Left forelimb (tissue), 1 donor: ENCODE measurements around the gene UROC1.

Source experiments
- DNase-seq: peaks from one replicate; pipeline ENCODE4 v3.0.0-alpha.2; 2018; ENCODE audit warnings: low spot score

Gene UROC1

DNA sequence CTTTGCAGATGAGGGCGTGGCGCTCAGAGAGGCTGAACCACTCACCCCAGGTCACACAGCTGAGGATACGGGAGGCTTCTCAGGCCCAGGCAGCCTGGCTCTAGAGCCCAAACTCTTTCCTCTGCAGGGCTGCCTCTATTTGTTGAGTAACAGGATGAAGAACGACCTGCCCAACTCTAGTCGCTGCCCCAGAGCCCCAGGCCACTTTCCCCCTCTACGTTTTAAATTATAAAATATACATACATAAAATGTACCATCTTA is 22.7 kb downstream of the UROC1 start:
- DNase-seq: no peak

DNA sequence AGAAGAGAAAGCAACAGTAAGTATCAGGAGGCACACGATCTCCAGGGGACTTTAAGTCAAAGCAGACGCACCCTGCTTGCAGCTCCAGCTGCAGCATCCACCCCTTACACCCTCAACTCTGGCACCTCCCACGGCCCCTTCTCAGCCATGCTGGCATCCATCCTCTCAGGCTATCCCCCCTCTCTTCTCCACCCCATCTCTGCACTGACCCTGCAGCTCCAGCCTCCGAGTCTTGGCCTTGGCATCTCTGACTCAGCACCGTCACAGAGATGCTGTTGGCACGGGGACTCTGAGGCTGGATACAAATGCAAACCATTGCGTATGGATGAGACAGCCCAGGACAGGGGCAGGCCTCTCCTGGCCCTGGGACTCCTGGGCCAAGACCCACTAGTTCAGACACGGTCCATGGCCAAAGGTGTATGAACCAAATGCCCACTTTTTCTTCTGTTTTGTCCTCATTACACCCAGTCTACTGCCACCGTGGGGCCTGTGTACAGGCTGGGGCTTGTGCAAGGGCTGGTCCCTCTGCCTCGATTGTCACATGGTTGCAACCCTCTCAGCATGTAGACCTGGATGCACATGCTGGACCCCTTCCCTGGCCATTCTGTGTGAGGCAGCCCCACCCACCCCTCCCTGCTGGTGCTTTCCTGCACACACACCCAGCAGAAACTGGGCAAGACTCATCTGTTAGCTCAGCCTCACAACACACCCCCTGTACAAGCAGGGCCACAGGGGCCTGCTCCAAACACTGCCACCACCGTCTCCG is 23.2 kb downstream of the UROC1 start:
- no peak for DNase-seq

DNA sequence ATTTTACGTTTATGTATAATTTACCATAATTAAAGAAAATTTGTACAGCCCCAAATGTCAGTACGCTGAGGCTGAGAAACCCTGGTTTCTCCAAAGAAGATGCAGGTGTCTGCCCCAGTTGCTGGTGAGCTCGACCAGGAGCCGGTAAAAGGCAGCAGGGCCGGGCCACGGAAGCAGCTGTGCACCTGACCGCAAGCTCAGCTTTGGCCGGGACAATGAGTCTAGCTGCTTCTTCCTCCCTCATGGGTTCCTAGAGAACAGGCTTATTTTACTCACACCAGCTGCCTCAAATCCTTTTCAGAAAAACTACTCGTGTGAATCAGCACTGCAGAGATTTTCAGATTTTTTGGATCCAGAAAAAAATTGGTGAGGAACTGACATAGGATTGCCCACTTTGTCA is 23.8 kb downstream of the UROC1 start:
- no peak for DNase-seq

DNA sequence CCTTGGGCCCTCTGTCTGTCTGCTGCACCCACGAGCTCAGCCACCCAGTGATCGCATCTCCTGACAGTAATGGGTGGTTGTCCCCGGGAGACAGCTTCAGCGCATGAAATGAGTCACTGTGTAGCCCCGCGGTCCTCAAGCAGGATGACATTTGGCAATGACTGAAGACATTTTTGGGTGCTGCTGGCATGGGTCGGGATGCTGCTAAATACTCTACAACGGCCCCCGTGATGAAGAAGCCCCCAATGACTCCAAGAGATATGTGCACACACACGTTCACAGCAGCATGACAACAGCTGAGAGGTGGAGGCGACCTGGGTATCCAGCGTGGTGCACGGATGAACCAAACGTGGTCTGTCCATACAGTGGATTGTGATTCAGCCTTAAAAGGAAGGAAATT is 24.5 kb downstream of the UROC1 start:
- DNase-seq: no peak

DNA sequence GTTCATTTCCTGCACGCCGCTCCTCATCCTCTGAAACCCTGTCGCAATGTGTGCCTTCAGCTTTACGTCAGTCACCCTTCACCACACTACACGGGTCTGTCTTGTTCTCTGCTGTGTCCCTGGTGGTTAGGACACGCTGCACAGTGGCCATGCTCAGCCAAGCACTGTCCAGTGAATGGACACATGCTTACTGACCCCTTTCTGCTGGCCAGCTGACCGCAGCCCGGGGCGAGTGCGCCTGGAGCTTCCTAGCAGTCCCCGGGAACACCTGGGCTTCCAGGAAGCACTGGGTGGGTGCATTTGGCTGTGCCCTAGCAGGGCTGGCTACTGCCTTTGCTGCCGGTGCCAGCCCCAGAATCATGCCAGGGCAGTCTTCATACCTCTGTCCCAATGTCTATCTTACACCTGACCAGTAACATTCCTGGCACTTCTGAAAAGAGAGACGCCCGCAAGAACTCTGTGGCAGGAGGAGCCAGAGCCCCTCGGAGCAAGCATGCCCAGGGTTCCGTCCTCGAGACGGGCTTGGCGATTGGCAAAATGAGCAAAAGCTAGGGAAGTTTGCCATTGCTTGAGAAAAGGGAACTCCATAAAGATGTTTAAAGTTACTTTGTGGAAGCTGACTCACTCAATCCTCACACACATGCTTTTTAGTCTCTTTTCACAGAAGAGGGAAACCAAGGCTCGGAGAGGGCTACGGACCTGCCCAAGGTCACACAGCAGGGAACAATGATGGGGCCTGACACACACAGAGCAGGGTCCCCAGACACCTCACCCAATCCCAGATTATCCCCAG is 26.2 kb downstream of the UROC1 start:
- DNase-seq: no peak

DNA sequence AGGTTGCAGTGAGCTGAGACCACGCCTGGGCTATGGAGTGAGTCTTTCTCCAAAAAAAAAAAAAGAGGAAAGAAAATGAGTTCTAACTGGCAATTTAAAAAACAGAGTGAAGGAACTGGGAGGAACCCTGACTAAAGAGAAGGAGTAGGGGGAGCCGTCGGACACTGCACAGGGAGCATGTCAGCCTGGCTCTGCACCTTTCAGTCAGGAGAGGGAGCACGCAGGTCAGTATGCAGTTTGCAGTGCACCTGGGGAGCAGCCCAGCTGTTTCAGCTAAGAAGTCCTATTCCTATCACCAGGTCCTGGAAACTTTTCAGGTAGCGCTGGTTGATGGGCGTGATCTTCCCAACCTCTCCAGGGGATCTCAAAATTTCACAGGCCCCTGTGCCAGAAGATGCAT is 27.0 kb downstream of the UROC1 start:
- DNase-seq: no peak

DNA sequence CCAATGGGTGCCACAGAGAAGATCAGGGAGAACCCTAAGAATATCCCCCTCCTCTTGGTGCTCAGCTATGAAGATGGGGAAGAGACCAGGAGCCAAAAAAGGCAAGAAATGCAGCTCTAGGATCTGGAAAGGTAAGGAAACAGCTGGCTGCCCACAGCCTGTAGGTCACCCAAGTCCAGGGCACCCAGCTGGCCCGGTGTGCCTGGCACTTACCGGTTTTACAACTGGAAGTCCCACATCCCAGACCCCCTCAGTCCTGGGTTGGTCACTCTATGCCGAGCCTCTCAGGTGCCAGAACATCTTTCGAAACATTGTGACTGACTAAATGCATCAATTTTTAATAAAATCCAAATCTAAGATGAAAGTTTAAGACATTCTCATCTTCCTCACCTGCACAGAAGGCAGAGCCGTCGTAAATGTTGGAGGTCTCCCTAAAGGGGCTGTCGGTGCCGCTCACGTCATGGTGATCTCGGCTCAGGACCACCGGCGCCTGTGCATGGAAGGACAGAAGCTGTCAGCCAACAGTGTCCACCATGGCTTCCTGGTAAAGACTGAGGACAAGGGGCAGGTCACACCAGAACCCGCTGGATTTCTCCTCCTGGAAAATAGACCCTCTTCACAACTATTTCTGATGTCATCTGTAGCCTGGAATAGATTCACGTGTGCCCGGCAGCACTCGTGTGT is 28.5 kb downstream of the UROC1 start:
- DNase-seq: no peak

DNA sequence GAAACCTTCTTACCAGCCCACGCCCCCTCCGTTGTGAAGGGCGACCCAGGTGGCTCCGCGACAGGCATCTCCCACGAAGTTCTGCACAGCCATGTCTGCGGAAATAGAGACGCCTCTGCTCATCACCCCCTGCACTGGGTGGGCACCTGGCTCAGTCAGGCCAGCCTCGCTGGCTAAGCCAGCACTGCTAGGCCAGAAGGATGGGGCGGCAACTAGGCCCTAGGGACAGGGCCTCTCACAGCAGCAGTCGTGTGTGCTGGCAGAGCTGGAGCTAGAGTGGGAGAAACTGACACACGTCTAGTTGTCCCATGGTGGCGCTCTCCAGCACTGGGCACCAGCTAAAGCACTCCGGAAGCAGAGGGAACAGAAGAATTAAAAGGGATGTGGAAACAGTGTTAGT is 29.4 kb downstream of the UROC1 start:
- no peak for DNase-seq

DNA sequence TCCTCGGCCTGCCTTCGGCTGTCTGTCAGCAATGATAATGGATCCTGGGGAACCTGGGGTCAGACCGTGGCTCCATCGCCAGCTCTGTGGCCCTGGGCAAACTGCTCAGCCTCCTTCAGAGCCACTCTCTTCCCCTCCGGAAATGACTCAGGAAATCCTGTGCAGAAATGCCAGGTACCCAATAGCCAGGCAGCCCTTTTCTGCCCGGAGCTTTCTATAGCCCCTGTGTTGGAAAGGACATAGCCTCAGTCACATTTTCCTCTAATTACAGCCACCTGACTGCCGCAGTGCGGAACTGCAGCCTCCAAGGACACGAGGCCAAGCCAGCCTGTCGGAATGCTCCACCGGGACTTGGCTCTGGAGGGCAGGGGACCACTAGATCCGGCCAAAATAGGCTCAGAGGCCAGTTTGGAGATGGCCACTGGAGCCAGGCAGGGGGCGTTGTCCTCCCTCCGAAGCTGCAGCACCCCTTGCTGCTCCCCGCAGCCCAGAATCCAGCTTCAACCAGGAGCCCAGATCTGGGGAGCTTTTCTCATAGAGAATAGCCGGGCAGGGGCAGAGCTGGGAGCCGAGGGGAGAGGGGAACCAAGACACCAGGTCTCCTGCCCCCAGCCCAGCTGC is 30.3 kb downstream of the UROC1 start:
- DNase-seq: no peak

DNA sequence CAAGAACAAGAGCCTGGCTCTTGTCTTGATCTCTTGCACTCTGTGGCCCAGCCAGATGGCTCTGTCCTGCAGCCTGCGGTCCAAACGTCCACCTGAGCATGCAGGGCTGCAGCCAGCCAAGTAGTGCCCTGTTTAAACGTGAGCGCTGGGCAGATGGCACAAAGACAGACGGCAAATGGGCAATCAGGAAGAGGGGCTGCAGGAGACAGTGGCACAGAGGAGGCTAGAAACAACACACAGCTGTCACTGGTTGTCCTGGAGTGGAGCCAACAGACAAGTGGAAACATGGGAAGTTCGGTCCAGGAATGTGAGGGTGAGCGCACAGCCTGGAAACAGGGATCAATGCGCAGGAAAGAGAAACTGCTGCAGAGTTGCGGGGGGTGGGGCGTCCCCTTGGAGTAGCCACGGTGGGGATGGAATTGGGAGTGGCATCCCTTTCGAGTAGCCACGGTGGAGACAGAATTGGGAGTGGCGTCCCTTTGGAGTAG is 31.2 kb downstream of the UROC1 start:
- DNase-seq: no peak

DNA sequence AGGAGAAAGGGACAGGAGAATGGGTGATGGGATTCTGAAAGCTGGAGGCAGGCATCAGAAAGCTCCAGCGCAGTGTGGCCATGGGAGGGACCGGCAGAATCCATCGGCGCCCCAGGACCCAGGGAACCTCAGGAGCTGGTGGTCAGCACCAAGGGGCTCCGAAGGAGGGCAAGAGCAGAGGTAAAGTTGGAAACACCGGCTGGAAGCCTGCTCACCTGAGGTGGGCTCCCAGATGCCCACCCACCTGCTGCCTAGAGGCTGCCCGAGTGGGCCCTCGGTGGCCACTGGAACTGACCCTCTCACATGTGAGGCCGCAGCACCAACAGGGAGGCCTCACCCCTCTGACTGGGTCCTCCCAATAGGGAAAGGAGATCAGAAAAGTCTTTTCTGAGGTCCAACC is 31.6 kb downstream of the UROC1 start:
- DNase-seq: no peak

DNA sequence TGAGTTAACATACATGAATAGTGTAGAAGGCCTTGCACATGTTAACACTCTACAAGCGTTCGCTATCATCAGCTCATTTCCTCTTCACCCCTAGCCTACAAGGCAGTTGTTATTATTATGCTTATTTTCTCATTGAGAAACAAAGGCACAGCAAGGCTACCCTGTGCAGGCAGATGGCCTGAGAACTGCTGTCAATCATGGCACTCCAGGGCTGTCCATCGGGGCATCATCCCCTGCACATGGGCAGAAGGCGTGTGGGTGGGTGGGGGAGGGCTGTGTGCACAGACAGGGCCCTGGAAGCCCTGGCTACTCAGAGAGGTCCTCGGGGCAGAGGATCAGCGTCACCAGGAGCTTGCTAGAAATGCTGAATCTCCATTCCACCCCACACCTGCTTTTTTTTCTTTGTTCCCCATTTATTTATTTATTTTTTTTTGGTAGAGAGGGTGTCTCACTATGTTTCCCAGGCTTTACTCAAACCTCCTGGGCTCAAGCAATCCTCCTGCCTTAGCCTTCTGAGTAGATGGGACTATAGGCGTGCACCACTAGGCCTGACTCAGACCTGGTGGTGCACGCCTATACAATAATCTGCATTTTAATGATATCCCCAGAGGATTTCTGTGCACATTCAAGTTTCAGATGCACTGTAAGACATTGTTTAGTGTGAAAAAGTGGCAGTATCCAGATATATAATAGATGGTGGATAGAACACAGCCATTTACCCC is 32.2 kb downstream of the UROC1 start:
- DNase-seq: no peak

DNA sequence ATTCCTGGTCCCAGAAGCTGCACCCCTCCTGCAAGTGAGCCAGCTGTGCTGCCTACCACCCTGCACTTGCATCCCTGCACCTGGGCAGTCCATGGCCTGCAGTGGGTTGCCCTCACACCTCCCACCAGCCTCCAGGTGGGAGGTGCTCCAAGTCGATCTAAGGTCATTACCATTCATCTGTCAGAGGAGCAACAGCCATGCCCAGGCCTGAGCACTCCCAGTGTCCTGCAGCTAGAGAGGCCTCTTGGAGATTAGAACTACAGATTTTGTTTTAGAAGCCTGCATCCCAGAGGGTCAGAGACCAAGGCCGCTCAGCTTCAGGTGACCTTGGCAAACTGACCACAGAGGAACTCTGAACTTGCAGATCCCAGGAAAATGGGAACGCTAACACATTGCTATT is 32.9 kb downstream of the UROC1 start:
- no peak for DNase-seq

DNA sequence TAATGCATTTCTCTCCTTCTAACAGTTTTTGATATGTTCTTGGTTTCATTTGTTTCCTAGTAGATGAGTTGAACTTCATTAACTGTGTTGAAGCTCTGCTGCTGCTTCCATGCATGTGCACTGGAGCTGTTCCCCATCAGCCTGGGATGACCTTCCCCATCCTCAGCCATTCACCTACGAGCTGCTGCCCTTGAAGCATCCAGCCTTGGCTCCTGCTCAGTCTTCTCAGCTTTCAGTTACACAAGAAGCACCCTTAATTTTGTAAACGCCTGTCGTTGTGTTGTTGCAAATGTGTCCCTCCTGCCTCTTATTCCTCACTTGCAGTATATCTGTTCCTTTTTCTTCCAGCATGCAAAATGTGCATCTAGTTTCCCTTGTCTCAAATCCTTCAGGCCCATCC is 33.4 kb downstream of the UROC1 start:
- DNase-seq: no peak

DNA sequence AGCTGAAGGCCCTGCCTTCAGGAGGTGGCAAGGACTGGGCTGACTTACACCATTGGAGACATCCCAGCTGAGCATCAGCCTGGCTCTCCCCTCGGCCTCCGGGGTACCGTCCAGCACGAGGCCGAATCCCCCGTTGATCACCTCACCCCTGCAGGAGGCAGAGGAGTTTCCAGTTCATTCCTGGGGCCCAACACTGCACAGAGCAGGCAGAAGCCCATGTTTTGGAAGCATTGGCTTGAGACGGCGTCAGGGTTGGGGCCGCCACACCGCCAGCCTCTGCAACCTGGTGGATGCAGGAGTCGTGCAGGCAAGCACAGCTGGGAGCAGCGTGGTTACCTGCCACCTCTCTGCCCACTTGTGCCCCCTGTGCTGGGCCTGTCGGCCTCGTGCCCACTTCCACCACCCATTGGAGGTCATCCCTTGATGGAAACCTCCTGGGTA is 34.2 kb downstream of the UROC1 start:
- no peak for DNase-seq

DNA sequence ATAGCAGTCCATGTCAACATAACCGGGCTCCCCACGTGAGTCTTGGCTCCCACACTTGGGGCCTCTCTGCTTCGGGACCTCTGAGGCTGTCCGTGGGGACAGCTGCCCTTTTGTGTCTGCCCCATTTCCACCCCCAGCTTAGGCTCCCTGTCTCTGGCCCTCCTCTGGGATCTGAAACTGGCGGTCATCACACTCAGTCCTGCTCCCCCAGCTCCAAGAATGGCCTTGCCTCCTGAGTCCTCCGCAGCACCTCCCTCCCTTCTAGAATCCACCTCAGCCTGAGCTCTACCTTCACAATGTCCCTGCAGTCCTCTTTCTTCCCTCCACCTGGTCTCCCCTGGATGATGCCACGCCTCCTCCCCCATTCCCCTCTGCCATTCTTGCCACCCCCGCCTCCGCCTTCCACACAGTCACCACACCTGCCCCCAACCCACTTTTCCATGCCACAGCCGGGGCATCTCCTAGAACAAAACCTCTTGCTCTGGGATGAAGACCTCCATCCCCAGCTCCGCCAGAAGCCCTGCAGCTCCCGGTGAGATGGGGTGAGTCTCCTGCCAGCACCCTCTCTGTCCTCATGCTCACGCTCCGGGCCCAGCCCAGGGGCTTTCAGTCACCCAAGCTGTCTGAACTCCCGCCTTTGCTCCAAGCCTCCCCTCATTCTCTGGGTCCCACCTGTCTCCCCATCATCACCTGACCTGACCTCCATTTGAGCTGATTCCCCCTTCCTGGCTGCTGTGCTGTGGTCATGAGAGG is 34.9 kb downstream of the UROC1 start:
- DNase-seq: no peak

DNA sequence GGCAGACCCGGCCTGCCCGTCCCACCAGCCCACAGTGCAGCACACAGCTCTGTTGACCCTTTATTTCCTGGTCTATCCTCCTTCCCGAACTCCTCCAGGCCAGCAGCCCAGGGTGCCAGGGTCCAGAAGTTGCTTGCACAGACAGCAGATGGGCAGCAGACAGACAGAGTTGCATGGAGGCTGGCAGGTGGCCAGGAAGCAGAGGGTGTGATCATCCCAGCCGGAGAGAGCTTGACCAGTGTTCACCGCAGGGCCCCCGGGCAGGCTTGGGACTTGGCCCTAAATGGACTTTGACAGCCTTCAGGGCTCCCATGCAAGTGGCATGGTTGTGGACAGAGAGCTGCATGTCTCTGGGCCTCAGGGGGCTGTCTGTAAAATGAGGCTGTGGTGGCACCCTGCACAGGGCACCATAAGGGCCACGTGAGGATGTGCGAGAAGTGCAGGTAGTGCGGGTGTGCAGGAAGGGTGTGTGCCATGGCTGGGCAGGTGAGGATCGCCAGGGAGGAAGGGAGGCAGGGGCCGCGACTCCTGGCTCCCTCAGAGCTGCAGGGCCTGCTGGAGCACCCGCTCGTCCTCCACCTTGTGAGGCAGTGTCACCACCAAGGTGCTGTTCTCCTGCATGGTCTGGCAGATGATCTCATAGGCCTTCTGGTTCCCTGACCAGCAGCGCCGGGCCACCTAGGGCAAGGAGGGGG is 35.6 kb downstream of the UROC1 start:
- DNase-seq: no peak

DNA sequence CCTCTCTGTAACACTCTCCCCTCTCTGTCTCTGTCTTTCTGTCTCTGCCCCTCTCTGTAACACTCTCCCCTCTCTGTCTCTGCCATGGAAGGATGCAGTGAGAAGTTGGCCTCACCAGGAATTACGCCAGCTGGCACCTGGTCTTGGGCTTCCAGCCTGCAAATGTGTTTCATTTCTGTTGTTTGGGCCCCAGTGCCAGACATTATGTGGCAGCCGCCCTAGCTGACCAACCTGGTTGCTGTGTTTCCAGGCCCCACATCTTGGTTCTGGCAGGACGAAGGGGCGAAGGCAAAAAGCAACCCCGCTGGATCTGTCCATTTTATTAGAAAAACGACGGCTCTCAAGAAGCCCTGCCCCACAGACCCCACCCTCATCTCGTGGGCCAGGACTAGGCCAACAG is 36.7 kb downstream of the UROC1 start:
- no peak for DNase-seq

DNA sequence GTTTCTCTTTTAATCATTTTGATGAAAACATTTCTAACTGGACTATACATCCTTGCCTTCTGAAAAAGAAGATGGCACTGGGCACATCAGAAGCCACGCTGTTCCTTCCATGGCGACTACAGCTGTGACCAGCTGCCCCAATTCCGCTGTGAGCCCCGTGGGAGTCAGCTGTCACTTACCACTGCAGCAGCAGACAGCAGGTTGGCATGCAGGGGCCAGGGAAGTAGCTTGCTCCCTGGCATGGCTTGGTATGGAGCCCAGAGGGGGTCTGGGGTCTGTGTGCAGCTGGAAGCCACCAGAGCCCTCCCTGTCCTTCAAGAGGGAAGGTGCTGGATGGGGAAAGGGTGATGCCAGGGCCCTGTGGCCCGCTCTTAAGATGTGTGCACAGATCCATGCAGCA is 37.4 kb downstream of the UROC1 start:
- DNase-seq: no peak

DNA sequence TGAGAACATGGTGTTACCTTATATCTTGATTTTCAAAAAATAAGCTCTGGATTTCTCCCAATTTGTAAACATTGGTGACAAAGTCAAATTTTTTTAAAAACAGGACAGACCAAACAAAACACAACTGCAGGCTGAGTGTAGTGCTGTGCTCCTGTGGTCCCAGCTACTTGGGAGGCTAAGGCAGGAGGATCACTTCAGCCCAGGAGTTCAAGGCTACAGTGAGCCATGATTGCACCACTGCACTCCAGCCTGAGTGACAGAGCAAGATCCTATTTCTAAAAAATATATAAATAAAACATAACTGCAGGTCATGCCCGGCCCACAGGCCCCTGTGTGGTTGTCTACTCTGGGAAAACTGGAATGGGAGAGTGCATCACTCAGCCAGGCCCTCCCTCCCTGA is 37.9 kb downstream of the UROC1 start:
- DNase-seq: no peak
